Loucy (cell line): ENCODE results near the gene DLGAP4.

Source experiments
- H2AFZ ChIP-seq: fragments of 200-600 bp; sonication (generic); 2 replicates; pipeline ENCODE4 v1.6.0; 2016; ENCODE audit warnings: antibody characterized with exemption, mild to moderate bottlenecking, low read length, moderate library complexity
- H3F3A ChIP-seq: fragments of 200-600 bp; 2 replicates; pipeline ENCODE4 v1.6.0; 2016; ENCODE audit warnings: antibody characterized with exemption, low read depth, mild to moderate bottlenecking
- H3K27me3 ChIP-seq: fragments of 200-600 bp; sonication (generic); 2 replicates; pipeline ENCODE4 v1.6.1; 2014; ENCODE audit warnings: low read length, mild to moderate bottlenecking; ENCODE audit not compliant: insufficient read depth, poor library complexity, severe bottlenecking
- H3K36me3 ChIP-seq: fragments of 200-600 bp; sonication (generic); 2 replicates; pipeline ENCODE4 v1.6.1; 2016; ENCODE audit warnings: low read length; ENCODE audit not compliant: insufficient read depth
- H3K4me1 ChIP-seq: fragments of 200-600 bp; sonication (generic); 2 replicates; pipeline ENCODE4 v1.5.1; 2014; ENCODE audit warnings: low read length, mild to moderate bottlenecking; ENCODE audit not compliant: insufficient read depth, poor library complexity, severe bottlenecking
- H3K4me2 ChIP-seq: fragments of 200-600 bp; sonication (generic); 2 replicates; pipeline ENCODE4 v1.6.0; 2014; ENCODE audit warnings: antibody characterized with exemption, low read length, low read depth, mild to moderate bottlenecking; ENCODE audit not compliant: poor library complexity, severe bottlenecking
- H3K4me3 ChIP-seq: fragments of 200-600 bp; sonication (generic); 2 replicates; pipeline ENCODE4 v1.5.1; 2014; ENCODE audit warnings: low read length, mild to moderate bottlenecking, mixed read lengths; ENCODE audit not compliant: poor library complexity, severe bottlenecking
- H3K79me2 ChIP-seq: fragments of 200-600 bp; sonication (generic); 2 replicates; pipeline ENCODE4 v1.6.1; 2014; ENCODE audit warnings: low read length; ENCODE audit not compliant: insufficient read depth
- H3K9ac ChIP-seq: fragments of 200-600 bp; sonication (generic); 2 replicates; pipeline ENCODE4 v1.6.0; 2014; ENCODE audit warnings: mild to moderate bottlenecking, low read depth, low read length, moderate library complexity; ENCODE audit not compliant: poor library complexity, severe bottlenecking
- H3K9me2 ChIP-seq: fragments of 200-600 bp; sonication (generic); replicated peaks from 2 replicates; pipeline ENCODE4 v1.6.1; 2016; ENCODE audit warnings: low read depth, low read length, mixed read lengths
- H3K9me3 ChIP-seq: fragments of 200-600 bp; sonication (generic); 2 replicates; pipeline ENCODE4 v1.6.1; 2014; ENCODE audit warnings: mild to moderate bottlenecking, antibody characterized with exemption, low read length, low read depth; ENCODE audit not compliant: insufficient read depth
- H4K20me1 ChIP-seq: fragments of 200-600 bp; sonication (generic); 2 replicates; pipeline ENCODE4 v1.6.0; 2014; ENCODE audit warnings: antibody characterized with exemption, low read length, mild to moderate bottlenecking; ENCODE audit not compliant: insufficient read depth, poor library complexity, severe bottlenecking
- CTCF ChIP-seq: fragments of 200-600 bp; sonication (generic); conservative IDR thresholded peaks from 2 replicates; pipeline ENCODE4 v1.5.1; 2014; ENCODE audit warnings: mild to moderate bottlenecking, antibody characterized with exemption, low read length
- EZH2phosphoT487 ChIP-seq: fragments of 200-600 bp; IDR thresholded peaks from 2 replicates; pipeline ENCODE4 v1.6.1; 2018; ENCODE audit warnings: antibody characterized with exemption, mild to moderate bottlenecking, moderate library complexity, borderline replicate concordance

The DLGAP4 gene

GRCh38 chr20:36305602-36306551 lies at the start of gene DLGAP4:
Gene DLGAP4, plus strand, starts transcription at chr20:36306339. Its CDS starts 125,379 bp downstream, at chr20:36431718.
- no peaks in the 10 kb centered on the region for H3K79me2 ChIP-seq
- TF ChIP-seq EZH2phosphoT487 (no peak), CTCF (no peak)
- no peaks in the 10 kb centered on the region for H3F3A ChIP-seq
- no peaks in the 10 kb centered on the region for H3K36me3 ChIP-seq
- no peaks in the 10 kb centered on the region for H3K9me2 ChIP-seq
- H3K4me3 ChIP-seq: no peak within 1 kb of the TSS
- H3K9ac ChIP-seq: no peak within 1 kb of the TSS
- H3K27me3 ChIP-seq: no peaks in the 10 kb centered on the region
- no peak within 1 kb of the TSS for H3K4me2 ChIP-seq
- no peaks in the 10 kb centered on the region for H3K9me3 ChIP-seq
- no peaks in the 10 kb centered on the region for H3K4me1 ChIP-seq
- no peak within 1 kb of the TSS for H2AFZ ChIP-seq
- no peaks in the 10 kb centered on the region for H4K20me1 ChIP-seq

- H3K36me3 ChIP-seq: peaks cover 27% of the 10 kb centered on the region; the same call in 1 of the 2 replicates
- H2AFZ ChIP-seq: no peak overlapping the region
- no peak overlapping the region for H3K4me2 ChIP-seq
- H3K27me3 ChIP-seq: no peaks in the 10 kb centered on the region
- H3F3A ChIP-seq: no peaks in the 10 kb centered on the region
- no peak for TF ChIP-seq EZH2phosphoT487
- no peak for TF ChIP-seq CTCF
- H3K9me3 ChIP-seq: no peaks in the 10 kb centered on the region
- H3K9me2 ChIP-seq: no peaks in the 10 kb centered on the region
- no peak overlapping the region for H3K9ac ChIP-seq
- no peak overlapping the region for H3K4me3 ChIP-seq
- no peaks in the 10 kb centered on the region for H3K4me1 ChIP-seq
- H4K20me1 ChIP-seq: no peaks in the 10 kb centered on the region
- H3K79me2 ChIP-seq: no peaks in the 10 kb centered on the region
These were observed 46.7 kb upstream of the DLGAP4 start for GRCh38 chr20:36259177-36260061.

- no peaks in the 10 kb centered on the region for H3K79me2 ChIP-seq
- H4K20me1 ChIP-seq: no peaks in the 10 kb centered on the region
- no peaks in the 10 kb centered on the region for H3K4me1 ChIP-seq
- peaks cover 24% of the 10 kb centered on the region; the same call in 1 of the 2 replicates for H3K36me3 ChIP-seq
- H3F3A ChIP-seq: no peaks in the 10 kb centered on the region
- H2AFZ ChIP-seq: no peak overlapping the region
- no peak overlapping the region for H3K4me2 ChIP-seq
- H3K4me3 ChIP-seq: no peak overlapping the region
- TF ChIP-seq EZH2phosphoT487: no peak
- TF ChIP-seq CTCF: no peak
- no peak overlapping the region for H3K9ac ChIP-seq
- no peaks in the 10 kb centered on the region for H3K9me3 ChIP-seq
- no peaks in the 10 kb centered on the region for H3K9me2 ChIP-seq
- no peaks in the 10 kb centered on the region for H3K27me3 ChIP-seq
These were observed 45.8 kb upstream of the DLGAP4 start for GRCh38 chr20:36260316-36260715.
